ENCODE measurements around the gene SYNC. TPM values are rescaled to one million over a fixed set of nuclear protein-coding genes. Genes with fewer than 3 reads are reported as not detected.
"Not testable (repeated sequence)": the region's sequence is repeated elsewhere in the genome, so short reads cannot be mapped to it uniquely, and the experiment has no call there.

SYNC gene
- total and polyA plus RNA-seq, 5 donors: 14.1 to 33.6 (median 20.2) TPM

DNA sequence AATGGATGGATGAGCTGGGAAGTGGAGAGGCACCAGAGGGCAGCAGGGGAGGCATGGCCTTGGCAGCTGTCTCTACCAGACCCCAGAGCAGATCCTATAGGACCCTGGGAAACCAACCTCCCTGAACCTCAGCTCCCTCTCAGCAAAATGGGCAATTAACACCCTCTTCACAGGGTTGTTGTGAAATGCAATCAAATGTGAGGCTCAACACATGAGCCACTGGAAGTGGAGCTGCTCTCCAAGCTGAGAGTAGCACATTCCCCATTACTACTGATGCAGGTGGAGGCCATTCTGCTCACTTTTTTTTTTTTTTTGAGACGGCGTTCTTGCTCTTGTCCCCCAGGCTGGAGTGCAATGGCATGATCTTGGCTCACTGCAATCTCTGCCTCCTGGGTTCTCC lies 6.5 kb upstream of the SYNC start:
- DNase-seq: no peak
- no peak for ATAC-seq
- Histone ChIP-seq H3K27me3 (ENCODE audit: control insufficient read depth, insufficient read depth) (no peaks in the 10 kb centered on the region), H3K9me3 (ENCODE audit: control insufficient read depth, low read length) (no peaks in the 10 kb centered on the region), H3K4me1 (ENCODE audit: control insufficient read depth, insufficient read depth, low read length) (no peaks in the 10 kb centered on the region), H3K4me3 (ENCODE audit: low read length) (no peak overlapping the region), H3K27ac (ENCODE audit: low read length) (no peak overlapping the region)
- intact Hi-C loops (cut with DNase I): loop anchor here in 1 of 4 donors (10.0 kb wide), 1 partner anchor 166 kb away; the partner anchor contains the start of gene FNDC5
- WGBS: 69% methylated on average over 2 of the region's 2 CpGs

DNA sequence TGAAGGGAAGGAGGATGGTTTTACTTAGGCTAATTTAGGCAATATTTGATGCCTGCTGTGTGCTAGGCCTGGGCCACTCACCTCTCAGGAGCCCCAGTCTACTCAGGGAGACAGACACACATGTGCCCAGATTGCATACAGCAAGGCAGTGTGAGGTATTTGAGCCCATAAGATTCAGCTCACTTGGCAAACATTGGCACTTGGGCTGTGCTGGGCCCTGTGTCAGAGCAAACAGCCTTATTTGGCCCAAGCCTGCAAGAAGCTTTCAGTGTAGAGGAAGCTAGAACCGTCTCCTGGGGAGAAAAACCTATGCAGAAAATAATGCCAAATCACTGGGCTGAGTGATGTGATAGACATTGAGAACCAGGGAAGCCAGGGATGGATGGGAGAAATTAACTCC lies 3.9 kb upstream of the SYNC start:
- no peaks in the 10 kb centered on the region for H3K27me3 ChIP-seq (ENCODE audit: control insufficient read depth, insufficient read depth)
- no peak for ATAC-seq
- intact Hi-C loops (cut with DNase I): loop anchor here in 1 of 4 donors (10.0 kb wide), 1 partner anchor 168 kb away; the partner anchor contains the start of gene FNDC5
- 57% methylated on average over 1 of the region's 1 CpG for WGBS
- DNase-seq: no peak
- no peaks in the 10 kb centered on the region for H3K4me1 ChIP-seq (ENCODE audit: control insufficient read depth, insufficient read depth, low read length)
- no peak overlapping the region for H3K27ac ChIP-seq (ENCODE audit: low read length)
- H3K9me3 ChIP-seq (ENCODE audit: control insufficient read depth, low read length): no peaks in the 10 kb centered on the region
- no peak overlapping the region for H3K4me3 ChIP-seq (ENCODE audit: low read length)

DNA sequence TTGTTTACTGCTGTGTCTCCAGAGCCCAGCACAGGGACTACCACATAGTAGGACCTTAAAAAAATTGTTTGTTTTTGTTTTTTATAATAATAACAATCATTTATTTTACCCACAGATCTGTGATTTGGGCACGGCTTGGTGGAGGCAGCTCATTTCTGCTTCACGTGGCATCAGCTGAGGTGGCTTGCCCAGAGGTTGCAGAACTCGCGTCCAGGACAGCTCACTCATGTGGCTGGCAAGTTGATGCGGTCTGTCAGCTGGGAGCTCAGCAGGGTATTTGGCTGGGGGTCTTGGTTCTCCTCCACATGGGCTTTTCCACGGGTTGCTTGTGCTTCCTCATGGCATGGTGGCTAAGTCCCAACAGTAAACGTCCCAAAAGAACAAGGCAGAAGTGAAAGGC lies 2.9 kb upstream of the SYNC start:
- Histone ChIP-seq H3K4me3 (ENCODE audit: low read length) (no peak overlapping the region), H3K27ac (ENCODE audit: low read length) (no peak overlapping the region), H3K4me1 (ENCODE audit: control insufficient read depth, insufficient read depth, low read length) (peaks cover 3% of the 10 kb centered on the region), H3K9me3 (ENCODE audit: control insufficient read depth, low read length) (no peaks in the 10 kb centered on the region), H3K27me3 (ENCODE audit: control insufficient read depth, insufficient read depth) (no peaks in the 10 kb centered on the region)
- no peak for ATAC-seq
- 91% methylated on average over 7 of the region's 7 CpGs for WGBS
- no peak for DNase-seq
- intact Hi-C loops (cut with DNase I): loop anchor here in 1 of 4 donors (10.0 kb wide), 1 partner anchor 169 kb away; the partner anchor contains the start of gene FNDC5

DNA sequence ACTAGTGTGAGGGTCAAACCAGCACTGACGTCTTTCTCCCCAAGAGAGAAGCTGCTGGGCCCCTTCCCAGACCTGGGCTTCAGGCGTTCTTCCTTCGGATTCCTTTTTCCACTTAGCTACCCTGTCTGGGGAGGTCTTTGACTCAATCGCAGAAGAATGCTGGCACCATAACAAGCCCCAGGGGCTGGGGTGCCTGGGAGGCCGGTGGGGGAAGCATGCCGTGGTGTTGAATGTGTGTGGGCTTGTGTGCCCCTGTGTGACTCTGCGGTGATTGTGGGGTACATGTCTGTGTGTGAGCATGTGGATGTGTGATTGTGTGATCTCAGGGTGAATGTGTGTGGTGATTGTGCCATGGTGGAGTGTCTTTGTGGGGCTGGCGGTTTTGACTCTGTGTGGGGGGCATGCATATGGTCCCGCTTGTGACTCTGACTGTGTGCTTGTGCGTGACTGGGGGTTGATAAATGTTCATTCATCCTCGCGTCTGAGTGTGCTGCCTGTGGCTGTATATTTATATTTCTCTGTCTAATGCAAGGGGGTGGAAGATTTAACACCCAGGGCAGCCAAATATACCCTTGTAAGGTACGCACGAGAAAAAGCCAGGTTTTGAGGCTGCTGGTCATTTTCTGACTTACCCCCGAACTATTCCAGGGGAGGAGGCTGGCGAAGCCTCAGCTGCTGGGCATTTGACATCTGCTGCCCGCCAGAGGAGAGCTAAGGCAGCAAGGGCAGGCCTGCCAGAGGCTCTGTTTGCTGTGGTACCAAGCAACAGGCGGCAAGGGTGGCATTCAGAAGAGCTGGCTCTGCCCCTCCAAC lies 1.1 kb upstream of the SYNC start:
- intact Hi-C loops (cut with DNase I): loop anchor here in 1 of 4 donors (10.0 kb wide), 1 partner anchor 171 kb away; the partner anchor contains the start of gene FNDC5
- H3K4me3 ChIP-seq (ENCODE audit: low read length): no peak overlapping the region
- peak; percentile 24 to 34 for ATAC-seq
- no peaks in the 10 kb centered on the region for H3K27me3 ChIP-seq (ENCODE audit: control insufficient read depth, insufficient read depth)
- peak overlapping the region; percentile 82 for H3K27ac ChIP-seq (ENCODE audit: low read length)
- DNase-seq: peak; percentile 68 to 76 (median 76)
- WGBS: 42% methylated on average over 18 of the region's 18 CpGs
- H3K4me1 ChIP-seq (ENCODE audit: control insufficient read depth, insufficient read depth, low read length): peaks cover 3% of the 10 kb centered on the region
- H3K9me3 ChIP-seq (ENCODE audit: control insufficient read depth, low read length): no peaks in the 10 kb centered on the region

GRCh38 chr1:32701951-32702598 lies 495 bp downstream of the SYNC start:
- DNase-seq: peak; percentile 66 to 84 (median 78)
- H3K27me3 ChIP-seq (ENCODE audit: control insufficient read depth, insufficient read depth): no peaks in the 10 kb centered on the region

GRCh38 chr1:32701421-32701911 lies 1.1 kb downstream of the SYNC start:
- peaks cover 3% of the 10 kb centered on the region for H3K4me1 ChIP-seq (ENCODE audit: control insufficient read depth, insufficient read depth, low read length)
- no peaks in the 10 kb centered on the region for H3K9me3 ChIP-seq (ENCODE audit: control insufficient read depth, low read length)
- H3K27me3 ChIP-seq (ENCODE audit: control insufficient read depth, insufficient read depth): no peaks in the 10 kb centered on the region
- peak overlapping the region; percentile 86 for H3K27ac ChIP-seq (ENCODE audit: low read length)
- intact Hi-C loops (cut with DNase I): loop anchor here in 1 of 4 donors (10.0 kb wide), 1 partner anchor 173 kb away; the partner anchor contains the start of gene FNDC5
- DNase-seq (peak in 2 of 3 donors; percentile 63 to 68), ATAC-seq (peak; percentile 24 to 42)
- no peak overlapping the region for H3K4me3 ChIP-seq (ENCODE audit: low read length)
- 31% methylated on average over 6 of the region's 6 CpGs for WGBS

More at GRCh38 chr1:32701951-32702598, 495 bp downstream of the SYNC start:
- Histone ChIP-seq H3K9me3 (ENCODE audit: control insufficient read depth, low read length) (no peaks in the 10 kb centered on the region), H3K4me1 (ENCODE audit: control insufficient read depth, insufficient read depth, low read length) (peaks cover 3% of the 10 kb centered on the region), H3K27ac (ENCODE audit: low read length) (peak overlapping the region; percentile 86), H3K4me3 (ENCODE audit: low read length) (peak overlapping the region; percentile 66)
- 7% methylated on average over 27 of the region's 27 CpGs for WGBS
- intact Hi-C loops (cut with DNase I): loop anchor here in 1 of 4 donors (10.0 kb wide), 1 partner anchor 173 kb away; the partner anchor contains the start of gene FNDC5
- ATAC-seq: peak; percentile 33 to 42

DNA sequence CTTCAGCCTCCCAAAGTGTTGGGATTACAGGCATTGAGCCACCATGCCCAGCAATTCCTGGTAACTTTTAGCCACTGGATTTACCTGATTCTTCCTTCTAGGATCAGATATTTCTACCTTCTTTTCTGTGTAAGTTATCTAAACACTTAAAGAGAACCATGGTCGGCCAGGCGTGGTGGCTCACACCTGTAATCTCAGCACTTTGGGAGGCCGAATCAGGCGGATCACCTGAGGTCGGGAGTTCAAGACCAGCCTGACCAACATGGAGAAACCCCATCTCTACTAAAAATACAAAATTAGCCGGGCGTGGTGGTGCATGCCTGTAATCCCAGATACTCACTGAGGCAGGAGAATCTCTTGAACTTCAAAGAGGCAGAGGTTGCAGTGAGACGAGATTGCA lies 5.6 kb downstream of the SYNC start:
- H3K27me3 ChIP-seq (ENCODE audit: control insufficient read depth, insufficient read depth); H3K27ac ChIP-seq (ENCODE audit: low read length); DNase-seq; H3K9me3 ChIP-seq (ENCODE audit: control insufficient read depth, low read length); H3K4me3 ChIP-seq (ENCODE audit: low read length); ATAC-seq; intact Hi-C loops (cut with DNase I); H3K4me1 ChIP-seq (ENCODE audit: control insufficient read depth, insufficient read depth, low read length): not testable (repeated sequence)
- WGBS: 98% methylated on average over 8 of the region's 8 CpGs

GRCh38 chr1:32696041-32696440 lies 6.5 kb downstream of the SYNC start:
- peaks cover 7% of the 10 kb centered on the region for H3K4me1 ChIP-seq (ENCODE audit: control insufficient read depth, insufficient read depth, low read length)
- H3K27me3 ChIP-seq (ENCODE audit: control insufficient read depth, insufficient read depth): no peaks in the 10 kb centered on the region
- peak in 1 of 2 donors; percentile 15 for ATAC-seq
- 93% methylated on average over 9 of the region's 9 CpGs for WGBS
- H3K27ac ChIP-seq (ENCODE audit: low read length): no peak overlapping the region
- intact Hi-C loops (cut with DNase I): no loop called here
- H3K9me3 ChIP-seq (ENCODE audit: control insufficient read depth, low read length): no peaks in the 10 kb centered on the region
- no peak overlapping the region for H3K4me3 ChIP-seq (ENCODE audit: low read length)
- DNase-seq: no peak

- H3K4me1 ChIP-seq (ENCODE audit: control insufficient read depth, insufficient read depth, low read length): peaks cover 7% of the 10 kb centered on the region
- H3K4me3 ChIP-seq (ENCODE audit: low read length): no peak overlapping the region
- peak overlapping the region; percentile 63 for H3K27ac ChIP-seq (ENCODE audit: low read length)
- peak; percentile 64 to 66 for ATAC-seq
- peak; percentile 83 to 94 (median 91) for DNase-seq
- no peaks in the 10 kb centered on the region for H3K9me3 ChIP-seq (ENCODE audit: control insufficient read depth, low read length)
- H3K27me3 ChIP-seq (ENCODE audit: control insufficient read depth, insufficient read depth): no peaks in the 10 kb centered on the region
- 39% methylated on average over 17 of the region's 17 CpGs for WGBS
- intact Hi-C loops (cut with DNase I): no loop called here
Measured at GRCh38 chr1:32695098-32695904, 7.3 kb downstream of the SYNC start.

DNA sequence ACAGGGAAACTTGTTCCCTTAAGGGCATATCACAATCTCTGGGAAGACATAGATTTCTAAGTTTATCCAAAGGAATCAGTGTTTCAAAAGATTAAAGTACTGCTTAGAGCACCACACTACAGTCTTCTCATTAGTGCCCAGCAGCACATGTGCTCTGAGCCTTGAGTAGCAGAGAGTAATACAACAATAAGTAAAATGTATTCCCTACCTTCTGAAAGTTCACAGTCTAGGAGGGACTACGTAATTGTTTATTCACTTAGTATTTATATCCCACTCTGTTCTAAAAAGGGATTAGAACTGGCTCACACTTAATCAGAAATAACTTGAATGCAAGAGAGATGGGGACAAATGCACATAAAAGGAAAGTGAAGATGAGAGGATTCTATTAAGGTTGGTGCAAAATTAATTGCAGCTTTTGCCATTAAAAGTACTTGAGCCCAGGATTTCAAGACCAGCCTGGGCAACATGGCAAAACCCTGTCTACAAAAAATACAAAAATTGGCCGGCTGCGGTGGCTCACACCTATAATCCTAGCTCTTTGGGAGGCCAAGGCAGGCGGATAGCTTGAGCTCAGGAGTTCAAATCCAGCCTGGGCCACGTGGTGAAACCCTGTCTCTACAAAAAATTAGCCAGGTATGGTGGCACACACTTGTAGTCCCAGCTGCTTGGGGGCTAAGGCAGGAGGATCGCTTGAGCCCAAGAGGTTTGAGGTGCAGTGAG lies 9.0 kb downstream of the SYNC start:
- ATAC-seq: no peak

More for the DNA sequence above, 9.0 kb downstream of the SYNC start:
- no peaks in the 10 kb centered on the region for H3K9me3 ChIP-seq (ENCODE audit: control insufficient read depth, low read length)
- WGBS: 90% methylated on average over 6 of the region's 6 CpGs
- intact Hi-C loops (cut with DNase I): no loop called here
- no peaks in the 10 kb centered on the region for H3K27me3 ChIP-seq (ENCODE audit: control insufficient read depth, insufficient read depth)
- H3K27ac ChIP-seq (ENCODE audit: low read length): no peak overlapping the region
- no peak overlapping the region for H3K4me3 ChIP-seq (ENCODE audit: low read length)
- H3K4me1 ChIP-seq (ENCODE audit: control insufficient read depth, insufficient read depth, low read length): peaks cover 7% of the 10 kb centered on the region
- DNase-seq: no peak
